Stimulated activated CD8-positive, alpha-beta memory T cell treated with anti-CD3 and anti-CD28 coated beads, Interleukin-15, amount 100 ng/mL, for 4 hours (primary cell): ENCODE data around the gene AP2A1.

Experiments
- DNase-seq, 2 donors: peaks; one replicate each; pipeline ENCODE4 v3.0.0-alpha.2; 2020; ENCODE audit warnings: low read depth in 2 of 2

AP2A1 gene

DNA sequence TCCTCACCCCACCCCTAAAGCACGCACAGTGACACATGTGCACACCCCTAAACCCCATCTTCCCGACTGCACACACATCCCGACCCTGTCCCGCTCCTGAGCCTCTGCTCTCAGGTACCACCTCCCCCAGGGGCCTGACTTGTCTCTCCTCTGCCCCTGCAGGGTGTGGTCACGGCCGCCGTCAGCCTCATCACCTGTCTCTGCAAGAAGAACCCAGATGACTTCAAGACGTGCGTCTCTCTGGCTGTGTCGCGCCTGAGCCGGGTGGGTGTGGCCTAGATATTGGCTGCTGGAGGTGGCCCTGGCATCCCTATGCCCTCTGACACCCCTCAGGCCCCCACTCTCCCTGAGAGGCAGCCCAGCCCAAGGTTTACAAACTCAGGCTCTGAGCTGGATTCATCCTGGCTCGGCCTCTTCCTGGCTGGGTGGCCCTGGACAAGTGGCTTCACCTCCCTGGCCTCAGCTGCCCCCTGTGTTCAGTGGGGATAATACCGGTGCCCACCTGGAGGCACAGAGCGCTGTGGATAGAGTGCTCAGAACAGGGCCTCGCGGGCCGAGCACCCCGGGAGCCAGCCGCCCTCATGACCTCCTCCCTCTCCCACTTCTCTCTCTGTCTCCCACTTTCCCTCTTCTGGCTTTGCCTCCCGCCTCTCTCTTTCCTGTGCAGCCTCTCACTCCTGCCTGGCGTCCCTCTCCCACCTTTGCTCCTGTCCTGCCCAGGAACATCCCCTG, 26.2 kb downstream of the AP2A1 start:
- no peak for DNase-seq

DNA sequence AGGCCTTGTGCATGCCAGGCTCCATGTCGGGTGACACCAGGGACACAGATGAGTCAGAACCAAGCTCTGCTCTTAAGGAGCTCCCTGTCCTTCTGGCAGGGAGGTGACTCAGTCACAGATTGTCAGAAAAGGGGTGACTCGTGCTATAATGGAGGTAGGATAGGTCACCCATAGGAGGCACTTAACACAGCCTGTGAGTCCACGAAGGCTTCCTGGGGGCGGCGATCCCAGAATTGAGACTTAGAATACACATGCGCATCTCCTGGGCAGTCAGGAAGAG, 26.7 kb downstream of the AP2A1 start:
- DNase-seq = no peak

DNA sequence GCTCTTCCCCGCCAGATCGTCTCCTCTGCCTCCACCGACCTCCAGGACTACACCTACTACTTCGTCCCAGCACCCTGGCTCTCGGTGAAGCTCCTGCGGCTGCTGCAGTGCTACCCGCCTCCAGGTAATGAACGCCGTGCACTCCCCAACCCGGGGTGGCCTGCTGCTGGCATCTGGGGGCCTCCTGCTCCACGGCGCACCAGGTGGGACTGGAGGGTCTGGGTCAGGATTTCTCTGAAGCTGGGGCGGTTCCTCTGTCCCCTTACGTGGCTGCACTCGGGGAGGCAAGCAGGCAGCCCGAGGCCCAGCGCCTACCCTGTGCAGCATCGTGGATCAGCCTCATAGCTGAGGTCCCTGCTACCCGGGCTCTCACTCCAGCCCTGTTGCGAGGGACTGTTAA, 28.8 kb downstream of the AP2A1 start:
- no peak for DNase-seq

DNA sequence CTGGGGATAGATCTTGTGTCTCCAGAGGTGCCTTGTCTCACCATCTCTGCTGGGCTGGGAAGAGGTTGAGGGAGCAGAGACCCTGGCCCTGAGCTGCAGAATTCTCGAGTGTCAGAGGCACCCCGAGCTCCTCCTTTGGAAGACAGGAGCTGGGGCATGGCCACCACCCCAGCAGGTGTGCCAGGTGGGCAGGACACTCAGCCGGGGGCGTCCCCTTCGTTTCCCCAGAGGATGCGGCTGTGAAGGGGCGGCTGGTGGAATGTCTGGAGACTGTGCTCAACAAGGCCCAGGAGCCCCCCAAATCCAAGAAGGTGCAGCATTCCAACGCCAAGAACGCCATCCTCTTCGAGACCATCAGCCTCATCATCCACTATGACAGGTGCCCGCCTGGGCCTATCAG, 31.8 kb downstream of the AP2A1 start:
- DNase-seq = no peak

DNA sequence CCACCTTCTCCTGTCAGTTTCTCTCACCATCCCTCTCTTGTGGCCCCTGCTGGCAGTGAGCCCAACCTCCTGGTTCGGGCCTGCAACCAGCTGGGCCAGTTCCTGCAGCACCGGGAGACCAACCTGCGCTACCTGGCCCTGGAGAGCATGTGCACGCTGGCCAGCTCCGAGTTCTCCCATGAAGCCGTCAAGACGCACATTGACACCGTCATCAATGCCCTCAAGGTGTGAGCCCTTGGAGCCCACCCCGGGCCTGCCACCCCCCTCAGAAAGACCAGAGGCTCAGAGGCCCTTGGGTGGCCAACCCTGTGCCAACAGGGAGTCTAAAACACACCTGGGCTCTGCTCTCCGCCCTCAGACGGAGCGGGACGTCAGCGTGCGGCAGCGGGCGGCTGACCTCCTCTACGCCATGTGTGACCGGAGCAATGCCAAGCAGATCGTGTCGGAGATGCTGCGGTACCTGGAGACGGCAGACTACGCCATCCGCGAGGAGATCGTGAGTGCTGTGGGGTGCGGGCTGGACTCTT, 32.5 kb downstream of the AP2A1 start:
- no peak for DNase-seq

DNA sequence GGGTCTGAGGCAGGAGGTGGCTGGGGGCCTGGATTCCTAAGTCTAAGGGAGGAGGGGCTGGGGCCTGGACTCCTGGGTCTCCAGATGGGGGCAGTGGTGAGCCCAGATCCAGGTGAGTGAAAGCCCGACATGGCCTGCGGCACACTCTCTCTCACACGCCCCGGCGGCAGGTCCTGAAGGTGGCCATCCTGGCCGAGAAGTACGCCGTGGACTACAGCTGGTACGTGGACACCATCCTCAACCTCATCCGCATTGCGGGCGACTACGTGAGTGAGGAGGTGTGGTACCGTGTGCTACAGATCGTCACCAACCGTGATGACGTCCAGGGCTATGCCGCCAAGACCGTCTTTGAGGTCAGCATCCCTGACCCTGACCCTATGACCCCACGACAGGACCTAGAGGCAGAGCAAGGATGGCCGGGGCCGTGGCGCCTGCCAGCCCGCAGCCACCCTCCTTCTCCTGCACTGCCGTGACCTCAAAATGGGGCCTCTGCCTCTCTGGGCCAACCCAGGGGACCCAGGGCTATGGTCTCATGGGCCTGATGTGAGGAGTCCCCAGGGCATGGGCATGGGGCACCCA, 33.1 kb downstream of the AP2A1 start:
- DNase-seq = no peak

DNA sequence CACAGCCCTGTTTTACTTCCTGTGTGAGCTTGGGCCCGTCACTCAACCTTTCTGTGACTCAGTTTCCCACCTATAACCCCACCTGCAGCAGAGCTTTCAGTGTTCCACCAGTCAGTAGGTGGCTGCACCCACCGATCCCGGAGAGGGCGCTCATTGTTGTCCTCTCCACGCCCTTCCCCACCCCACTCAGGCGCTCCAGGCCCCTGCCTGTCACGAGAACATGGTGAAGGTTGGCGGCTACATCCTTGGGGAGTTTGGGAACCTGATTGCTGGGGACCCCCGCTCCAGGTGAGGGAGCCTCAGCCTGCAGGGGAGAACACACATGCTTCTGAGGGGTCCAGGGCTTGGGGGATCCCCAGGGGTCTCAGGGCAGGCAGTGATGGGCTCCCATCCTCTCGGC, 34.0 kb downstream of the AP2A1 start:
- no peak for DNase-seq

DNA sequence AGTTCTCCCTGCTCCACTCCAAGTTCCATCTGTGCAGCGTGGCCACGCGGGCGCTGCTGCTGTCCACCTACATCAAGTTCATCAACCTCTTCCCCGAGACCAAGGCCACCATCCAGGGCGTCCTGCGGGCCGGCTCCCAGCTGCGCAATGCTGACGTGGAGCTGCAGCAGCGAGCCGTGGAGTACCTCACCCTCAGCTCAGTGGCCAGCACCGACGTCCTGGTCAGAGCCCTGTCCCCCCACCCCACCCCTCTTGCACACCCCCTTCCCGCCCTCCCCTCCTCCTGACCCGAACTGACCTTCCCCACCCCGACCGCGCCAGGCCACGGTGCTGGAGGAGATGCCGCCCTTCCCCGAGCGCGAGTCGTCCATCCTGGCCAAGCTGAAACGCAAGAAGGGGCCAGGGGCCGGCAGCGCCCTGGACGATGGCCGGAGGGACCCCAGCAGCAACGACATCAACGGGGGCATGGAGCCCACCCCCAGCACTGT, 34.6 kb downstream of the AP2A1 start:
- no peak for DNase-seq

DNA sequence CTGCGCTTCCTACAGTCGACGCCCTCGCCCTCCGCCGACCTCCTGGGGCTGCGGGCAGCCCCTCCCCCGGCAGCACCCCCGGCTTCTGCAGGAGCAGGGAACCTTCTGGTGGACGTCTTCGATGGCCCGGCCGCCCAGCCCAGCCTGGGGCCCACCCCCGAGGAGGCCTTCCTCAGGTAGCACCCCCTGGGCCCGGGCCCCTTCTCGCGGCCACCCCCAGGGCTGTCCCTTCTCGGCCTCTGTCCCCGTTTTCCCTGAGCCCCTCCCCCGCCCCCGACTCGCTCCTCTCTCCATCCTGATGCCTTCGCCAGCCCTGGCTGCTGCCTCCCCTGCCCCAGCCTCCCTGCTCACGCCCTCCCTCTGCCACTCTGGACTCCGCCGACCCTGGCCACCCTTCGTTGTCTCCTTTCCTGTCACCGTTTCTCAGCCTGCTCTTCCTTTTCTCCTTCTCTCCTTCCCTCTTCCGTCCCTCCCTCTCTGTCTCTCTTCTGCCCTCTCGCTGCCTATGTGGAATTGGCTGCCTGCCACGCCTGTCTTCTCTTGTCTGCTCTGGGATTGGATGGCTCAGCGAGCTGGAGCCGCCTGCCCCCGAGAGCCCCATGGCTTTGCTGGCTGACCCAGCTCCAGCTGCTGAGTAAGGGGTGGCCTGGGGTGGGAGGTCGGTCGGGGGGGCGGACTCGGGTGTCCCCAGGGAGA, 35.3 kb downstream of the AP2A1 start:
- no peak for DNase-seq

DNA sequence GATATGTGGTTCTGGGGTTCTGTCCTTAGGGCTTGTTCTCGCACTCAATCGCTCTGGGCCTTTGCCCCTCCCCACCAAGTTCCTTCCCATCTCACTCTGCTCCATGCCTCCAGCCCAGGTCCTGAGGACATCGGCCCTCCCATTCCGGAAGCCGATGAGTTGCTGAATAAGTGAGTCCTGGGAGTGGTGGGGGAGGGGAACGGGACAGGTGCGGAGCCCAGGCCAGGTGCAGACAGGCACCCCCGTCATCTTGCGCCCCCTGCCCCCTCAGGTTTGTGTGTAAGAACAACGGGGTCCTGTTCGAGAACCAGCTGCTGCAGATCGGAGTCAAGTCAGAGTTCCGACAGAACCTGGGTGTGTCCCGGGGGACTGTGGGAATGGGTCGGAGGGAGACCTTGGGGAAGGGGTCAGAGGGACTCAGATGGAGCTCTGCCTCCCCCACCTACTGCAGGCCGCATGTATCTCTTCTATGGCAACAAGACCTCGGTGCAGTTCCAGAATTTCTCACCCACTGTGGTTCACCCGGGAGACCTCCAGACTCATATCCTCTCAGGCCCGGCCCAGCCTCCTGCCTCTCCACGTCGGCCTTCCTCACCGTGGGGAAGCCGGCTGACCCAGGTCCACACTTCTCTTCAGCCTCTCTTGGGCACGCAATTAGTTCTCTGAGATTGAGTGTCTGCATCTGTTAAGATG, 36.2 kb downstream of the AP2A1 start:
- no peak for DNase-seq

DNA sequence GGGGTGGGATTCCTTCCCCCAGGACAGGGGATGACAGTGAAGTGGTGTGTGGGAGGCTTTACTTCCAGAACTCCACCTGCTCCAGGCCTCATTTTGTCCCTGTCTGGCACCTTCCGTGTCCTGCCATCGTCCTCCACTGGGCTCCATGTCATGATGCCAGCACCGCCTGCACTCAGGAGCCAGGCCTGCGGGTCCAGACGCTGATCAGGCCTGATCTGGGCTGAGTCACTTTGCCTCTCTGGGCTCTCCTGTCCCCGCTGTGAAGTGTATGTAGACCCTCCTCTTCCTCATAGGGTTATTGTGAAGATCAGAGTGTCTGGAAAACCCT, 36.7 kb downstream of the AP2A1 start:
- no peak for DNase-seq

DNA sequence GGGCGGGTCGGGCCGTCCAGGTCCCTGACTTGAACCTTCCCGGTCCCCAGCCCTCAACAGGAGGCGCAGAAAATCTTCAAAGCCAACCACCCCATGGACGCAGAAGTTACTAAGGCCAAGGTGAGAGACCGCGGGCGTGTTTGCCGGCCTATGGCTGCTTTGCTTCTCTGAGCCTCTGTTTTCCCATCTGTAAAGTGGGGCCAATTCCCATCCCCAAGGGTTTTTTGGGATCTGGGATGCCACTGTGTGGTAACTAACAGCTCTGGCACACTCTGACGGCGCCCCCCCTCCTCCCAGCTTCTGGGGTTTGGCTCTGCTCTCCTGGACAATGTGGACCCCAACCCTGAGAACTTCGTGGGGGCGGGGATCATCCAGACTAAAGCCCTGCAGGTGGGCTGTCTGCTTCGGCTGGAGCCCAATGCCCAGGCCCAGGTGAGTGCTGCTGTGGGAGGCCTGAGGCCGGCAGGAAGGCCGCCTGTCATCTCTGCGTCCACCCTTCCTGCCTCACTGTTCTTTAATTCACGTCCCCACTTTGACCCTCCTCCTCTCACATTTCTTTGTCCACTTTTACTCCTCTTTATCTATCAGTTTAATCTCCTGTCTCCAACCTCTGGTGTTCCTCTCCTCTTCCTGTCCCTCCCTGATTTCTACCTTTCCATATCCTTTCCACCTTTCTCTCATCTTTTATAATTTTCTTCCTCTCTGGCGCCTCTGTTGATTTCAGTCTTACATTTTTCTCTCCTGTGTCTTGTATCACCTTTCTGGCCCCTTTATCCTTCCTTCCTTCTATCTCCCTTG, 39.2 kb downstream of the AP2A1 start:
- no peak for DNase-seq

DNA sequence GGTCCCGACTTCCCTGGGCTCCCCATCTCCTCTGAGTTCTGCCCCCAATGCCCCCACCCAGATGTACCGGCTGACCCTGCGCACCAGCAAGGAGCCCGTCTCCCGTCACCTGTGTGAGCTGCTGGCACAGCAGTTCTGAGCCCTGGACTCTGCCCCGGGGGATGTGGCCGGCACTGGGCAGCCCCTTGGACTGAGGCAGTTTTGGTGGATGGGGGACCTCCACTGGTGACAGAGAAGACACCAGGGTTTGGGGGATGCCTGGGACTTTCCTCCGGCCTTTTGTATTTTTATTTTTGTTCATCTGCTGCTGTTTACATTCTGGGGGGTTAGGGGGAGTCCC, 39.8 kb downstream of the AP2A1 start:
- DNase-seq = no peak

DNA sequence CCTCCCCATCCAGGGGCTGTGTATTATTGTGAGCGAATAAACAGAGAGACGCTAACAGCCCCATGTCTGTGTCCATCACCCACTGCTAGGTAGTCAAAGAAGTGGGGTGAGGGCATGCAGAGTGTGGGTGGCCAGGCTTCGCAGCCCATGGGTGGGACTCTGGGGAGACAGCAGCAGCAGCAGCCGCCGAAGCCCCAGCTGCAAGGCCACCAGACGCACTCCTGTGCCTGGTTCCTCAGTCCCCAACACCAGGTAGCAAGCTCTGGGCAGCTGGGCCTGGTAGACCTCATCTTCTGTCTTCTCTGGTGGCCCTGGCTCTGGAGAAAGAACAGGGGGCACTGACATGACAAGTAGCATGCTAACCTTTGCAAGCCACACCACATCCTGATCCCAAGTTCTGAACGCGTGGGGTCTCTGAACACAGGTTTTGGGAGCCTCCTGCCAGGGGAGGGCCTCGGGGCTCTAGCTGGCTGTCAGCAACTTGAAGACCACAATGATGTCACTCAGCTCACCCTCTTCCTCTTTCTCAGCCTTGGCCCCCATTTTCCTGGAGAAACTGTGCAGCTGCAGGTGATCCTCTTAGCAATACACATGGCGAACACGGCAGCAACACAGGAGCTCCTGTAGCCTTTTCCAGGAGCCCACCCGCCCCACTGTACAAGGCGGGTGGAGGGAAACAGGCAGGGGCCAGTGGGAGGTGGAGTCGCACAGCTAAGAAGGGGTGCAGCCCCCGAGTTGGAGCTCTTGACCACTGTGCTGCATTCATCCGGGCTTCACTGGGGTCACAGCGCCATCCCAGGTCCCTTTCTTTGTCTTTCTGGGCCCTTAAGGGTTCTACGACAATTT, 40.5 kb downstream of the AP2A1 start:
- no peak for DNase-seq

DNA sequence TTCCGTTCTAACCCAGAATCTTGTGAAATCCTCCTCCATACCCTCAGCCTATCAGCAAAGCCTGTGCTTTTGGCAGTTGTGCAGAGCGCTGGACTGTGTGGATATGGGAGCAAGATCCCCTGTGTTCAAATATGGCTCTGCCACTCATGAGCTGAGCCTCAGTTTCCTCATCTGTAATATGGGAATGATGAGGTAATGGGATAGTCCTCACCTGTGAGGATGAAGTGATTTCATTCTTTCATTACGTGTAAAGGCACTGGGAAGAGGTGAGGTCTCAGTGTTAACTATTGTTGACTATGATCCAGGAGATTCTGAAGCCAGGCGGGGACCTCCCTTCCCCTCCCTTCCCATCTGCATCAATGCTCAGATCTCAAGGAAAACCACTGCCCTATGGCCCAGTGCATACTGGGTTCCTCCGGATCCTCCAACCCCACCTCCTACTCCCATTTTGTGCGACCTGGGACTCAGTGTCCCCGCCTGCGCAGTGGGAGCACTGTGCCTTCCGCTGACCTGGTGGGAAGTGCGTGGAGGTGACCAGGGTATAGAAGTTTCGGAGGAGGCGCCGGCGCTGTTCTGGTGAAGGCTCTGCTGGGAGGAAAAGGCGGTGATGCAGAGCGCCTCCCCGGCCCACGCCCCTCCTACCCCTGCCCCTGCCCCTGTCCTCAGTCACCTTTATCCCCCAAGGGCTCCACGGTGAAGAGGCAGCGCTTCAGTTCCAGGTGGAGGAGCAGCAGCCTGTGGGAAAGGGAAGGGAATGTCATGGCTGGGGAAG, 41.3 kb downstream of the AP2A1 start:
- no peak for DNase-seq

DNA sequence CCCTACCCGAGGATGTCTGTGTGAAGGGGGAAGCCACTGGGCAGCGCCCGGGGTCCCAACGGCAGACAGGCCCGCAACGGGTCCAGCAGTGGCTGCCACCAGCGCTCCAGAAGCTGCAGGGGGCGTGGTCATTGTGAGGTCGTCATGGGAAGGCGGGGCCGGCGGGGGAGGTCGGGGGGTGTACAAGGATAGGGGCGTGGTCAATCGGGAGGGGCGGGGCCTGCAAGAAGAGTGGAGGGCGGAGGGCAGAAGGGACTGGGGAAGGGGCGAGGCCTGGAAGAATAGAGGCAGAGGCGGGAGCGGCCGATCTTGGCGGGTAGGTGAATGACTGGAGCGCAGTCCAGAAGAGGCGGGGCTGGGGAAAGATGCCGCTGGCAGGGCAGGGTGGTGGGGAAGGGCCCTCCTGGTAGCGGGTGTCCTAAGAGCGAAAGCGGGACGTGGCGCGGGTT, 41.9 kb downstream of the AP2A1 start:
- DNase-seq = peak; percentile 52 to 65

DNA sequence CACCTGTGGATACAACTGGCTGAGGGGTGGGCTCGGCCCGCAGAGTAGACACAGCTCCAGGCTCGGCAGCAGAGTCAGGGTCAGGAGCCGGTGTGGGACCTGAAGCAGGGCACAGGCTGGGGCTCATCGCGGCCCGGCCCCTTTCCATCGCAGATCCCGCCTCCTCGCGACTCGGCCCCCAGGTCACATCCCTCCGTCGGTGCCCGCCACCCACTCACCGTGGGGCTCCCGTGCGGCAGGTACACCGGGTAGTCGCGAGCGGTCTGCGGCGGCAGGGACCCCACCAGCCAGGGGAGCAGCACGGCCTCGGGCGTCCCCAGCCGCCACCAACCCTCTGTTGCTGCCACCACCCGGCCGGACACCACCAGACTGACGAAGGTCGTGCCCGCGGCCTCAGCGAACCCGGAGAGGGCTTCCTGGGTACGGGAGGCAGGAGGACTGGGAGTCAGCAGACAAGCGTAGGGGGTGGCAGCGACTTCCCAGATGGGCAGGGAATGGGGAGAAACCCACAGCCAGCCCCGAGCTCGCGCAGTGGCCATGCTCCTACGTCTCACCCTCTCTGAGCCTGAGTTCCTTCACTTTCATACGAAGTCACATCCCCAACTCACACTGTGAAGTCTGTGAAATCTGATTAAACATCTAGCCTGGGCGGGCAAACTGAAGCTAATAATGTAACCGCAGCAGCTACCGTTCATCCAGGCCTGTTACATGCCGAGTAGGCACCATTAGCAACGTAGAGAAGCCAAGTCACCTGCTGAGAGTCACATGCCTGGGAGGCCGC, 42.5 kb downstream of the AP2A1 start:
- peak in 1 of 2 donors; percentile 21 for DNase-seq

DNA sequence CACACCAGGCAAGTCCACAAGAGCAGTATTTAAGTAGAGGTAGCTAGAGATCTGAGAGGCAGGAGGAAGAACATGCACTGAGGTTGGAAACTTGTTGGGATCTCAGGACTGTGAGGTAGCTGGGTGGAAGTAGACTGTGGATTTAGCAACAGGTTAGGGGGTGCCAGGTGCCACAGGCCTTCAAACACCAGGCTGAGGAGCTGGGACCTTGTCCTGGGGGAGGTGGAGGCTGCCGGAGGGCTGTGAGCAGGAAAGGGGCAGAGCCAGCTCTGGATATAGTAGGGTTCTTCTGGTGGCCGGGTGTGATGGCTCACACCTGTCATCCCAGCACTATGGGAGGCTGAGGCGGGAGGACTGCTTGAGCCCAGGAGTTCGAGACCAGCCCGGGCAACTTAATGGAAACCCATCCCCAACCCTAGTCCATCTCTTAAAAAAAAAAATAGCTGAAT, 43.2 kb downstream of the AP2A1 start:
- DNase-seq = no peak

DNA sequence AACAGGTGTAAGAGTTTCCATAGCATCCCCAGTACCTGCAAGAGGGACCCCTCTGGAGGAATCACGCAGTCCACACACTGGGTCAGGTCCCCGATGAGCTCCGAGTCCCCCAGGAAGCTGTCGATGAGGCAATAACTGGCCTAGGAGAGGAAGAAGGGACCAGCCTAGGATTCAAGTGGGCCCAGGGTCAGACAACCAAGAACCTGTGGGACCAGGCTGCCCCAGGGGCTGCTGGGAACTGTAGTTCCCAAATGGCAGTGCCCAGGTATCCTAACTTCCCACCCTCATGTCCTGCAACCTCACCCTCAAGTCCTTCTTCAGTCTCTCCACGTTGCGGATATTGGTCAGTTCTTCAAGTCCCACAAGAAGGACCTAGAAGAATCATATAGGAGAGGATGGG, 44.5 kb downstream of the AP2A1 start:
- no peak for DNase-seq
